Muscle of leg (tissue), 11 donors: ENCODE data around the gene RASA3. TPM values are rescaled to one million over a fixed set of nuclear protein-coding genes. Genes with fewer than 3 reads are reported as not detected.
A peak's percentile ranks its signal among the peaks of the same experiment; 100 is the strongest.
"Not testable (repeated sequence)": the region's sequence is repeated elsewhere in the genome, so short reads cannot be mapped to it uniquely, and the experiment has no call there.

ENCODE experiments used
- DNase-seq: peaks from one replicate; pipeline ENCODE4 v3.0.0; 2013
- H3K27ac ChIP-seq: one replicate; pipeline ENCODE4 v1.5.1; 2013; ENCODE audit warnings: mild to moderate bottlenecking, low read length, control low read depth
- H3K27me3 ChIP-seq: one replicate; pipeline ENCODE4 v1.6.1; 2013; ENCODE audit warnings: low read length; ENCODE audit not compliant: control insufficient read depth, insufficient read depth
- H3K36me3 ChIP-seq: one replicate; pipeline ENCODE4 v1.6.1; 2013; ENCODE audit warnings: low read length; ENCODE audit not compliant: control insufficient read depth, insufficient read depth
- H3K4me1 ChIP-seq: one replicate; pipeline ENCODE4 v1.6.1; 2013; ENCODE audit warnings: low read length; ENCODE audit not compliant: control insufficient read depth, insufficient read depth
- H3K4me3 ChIP-seq: one replicate; pipeline ENCODE4 v1.5.1; 2013; ENCODE audit warnings: low read length, control low read depth
- H3K9me3 ChIP-seq: replicated peaks from 2 replicates; pipeline ENCODE4 v1.6.1; 2013; ENCODE audit warnings: low read depth, low read length; ENCODE audit not compliant: control insufficient read depth
- WGBS: methylation state at CpG from one replicate; pipeline ENCODE4 v1.1.5; 2013; ENCODE audit warnings: missing lambda C conversion rate; ENCODE audit not compliant: insufficient coverage; 5-methylcytosine and 5-hydroxymethylcytosine counted together
- polyA plus RNA-seq, 8 donors: library from polyadenylated mRNA; unstranded; fragments of 120-200 nt; gene quantifications; one replicate each; pipeline versions ENCODE4 v1.2.1 to v1.2.3, GENCODE V29; 2013; ENCODE audit warnings: inconsistent platforms in 1 of 8, low replicate concordance in 1 of 8; ENCODE audit not compliant: insufficient read length in 8 of 8, insufficient read depth in 1 of 8
- total RNA-seq: library from RNA; stranded (reverse); fragments of 120-200 nt; gene quantifications from one replicate; pipeline ENCODE4 v1.2.4, GENCODE V29; 2013

RASA3 gene
- total and polyA plus RNA-seq, 9 donors: 15.9 to 27.2 (median 21.6) TPM

DNA sequence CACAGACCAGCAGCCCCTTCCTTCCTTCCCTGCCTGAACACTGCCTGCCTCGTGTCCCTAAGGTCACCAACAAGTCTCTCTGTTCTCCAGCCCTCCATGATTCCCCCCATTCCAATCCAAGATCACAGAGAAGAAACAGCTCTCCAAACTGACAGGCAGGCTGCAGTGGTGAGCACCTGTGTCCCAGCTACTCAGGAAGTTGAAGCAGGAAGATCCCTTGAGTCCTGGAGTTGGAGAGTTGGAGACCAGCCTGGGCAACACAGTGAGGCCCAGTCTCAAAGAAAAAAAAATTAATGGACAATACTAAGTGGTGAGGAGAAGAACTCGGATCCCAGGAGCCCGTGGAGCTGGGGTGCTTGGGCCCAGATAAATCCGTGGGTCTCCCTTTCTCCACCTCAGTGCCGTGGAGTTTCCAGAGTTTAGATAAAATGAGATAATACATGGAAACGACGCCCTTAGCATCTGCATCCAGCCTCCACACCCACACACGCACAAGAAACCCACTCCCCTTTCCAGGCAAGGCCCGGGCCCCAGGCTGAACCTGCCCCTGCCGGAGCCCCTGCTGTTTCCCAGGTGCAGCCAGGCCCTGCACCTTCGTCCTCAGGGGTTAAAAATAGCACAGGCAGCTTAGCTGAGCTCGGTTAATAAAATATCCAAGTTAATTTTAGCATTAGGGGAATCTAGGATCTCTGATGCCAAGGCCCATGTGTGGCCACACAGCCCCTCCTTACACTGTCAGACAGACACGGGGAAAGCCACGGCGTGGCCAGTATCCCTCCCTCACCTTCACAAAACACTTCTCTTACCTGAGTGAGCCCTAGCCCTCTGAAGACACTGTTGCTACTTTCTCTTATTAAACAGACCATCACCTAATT lies 4.7 kb downstream of the RASA3 start:
- Histone ChIP-seq H3K36me3 (peaks cover 12% of the 10 kb centered on the region), H3K27ac (peak overlapping the region; percentile 88), H3K27me3 (no peaks in the 10 kb centered on the region), H3K4me3 (no peak overlapping the region), H3K4me1 (peaks cover 70% of the 10 kb centered on the region), H3K9me3 (no peaks in the 10 kb centered on the region)
- no peak for DNase-seq
- 28% methylated on average over 5 of the region's 15 CpGs for WGBS

DNA sequence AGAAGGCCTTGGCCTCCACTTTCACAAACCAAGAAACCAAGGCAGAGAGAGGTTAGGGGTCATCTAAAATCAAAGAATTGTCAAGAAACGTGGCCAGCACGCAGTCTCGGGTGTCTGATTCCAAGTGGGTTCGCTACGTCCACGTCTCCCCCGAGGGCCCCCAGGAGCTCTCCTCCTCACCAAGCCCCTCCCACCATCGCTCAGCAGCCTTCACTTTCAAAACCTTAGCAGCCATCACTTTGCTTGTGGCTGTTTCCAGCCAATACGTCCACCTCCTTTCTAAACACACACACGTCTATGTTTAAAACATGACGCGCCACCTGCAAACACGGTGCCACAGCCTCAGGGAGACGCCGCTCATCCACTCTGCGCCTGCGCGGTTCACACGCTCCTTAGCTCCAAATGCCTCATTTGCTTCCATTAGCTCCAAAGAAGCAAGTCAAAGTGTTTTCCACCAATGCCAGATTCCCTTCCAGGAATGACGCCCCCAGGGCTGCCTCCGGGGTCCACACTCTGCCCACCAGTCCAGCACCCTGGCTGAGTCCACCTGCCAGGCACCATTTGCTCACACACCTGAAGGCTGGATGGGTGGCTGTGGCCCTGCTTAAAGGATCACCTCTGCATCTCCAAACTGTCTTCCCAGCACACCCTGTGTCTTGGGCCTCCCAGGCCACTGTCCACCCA lies 5.5 kb downstream of the RASA3 start:
- peak overlapping the region; percentile 88 for H3K27ac ChIP-seq
- no peak for DNase-seq
- no peaks in the 10 kb centered on the region for H3K9me3 ChIP-seq
- no peaks in the 10 kb centered on the region for H3K27me3 ChIP-seq
- 78% methylated on average over 21 of the region's 21 CpGs for WGBS
- H3K4me1 ChIP-seq: peaks cover 77% of the 10 kb centered on the region
- H3K36me3 ChIP-seq: peaks cover 12% of the 10 kb centered on the region
- H3K4me3 ChIP-seq: no peak overlapping the region

- H3K4me3 ChIP-seq, DNase-seq, H3K9me3 ChIP-seq, H3K27ac ChIP-seq, H3K27me3 ChIP-seq: not testable (repeated sequence)
- Histone ChIP-seq H3K36me3 (peaks cover 12% of the 10 kb centered on the region), H3K4me1 (peaks cover 84% of the 10 kb centered on the region)
- 93% methylated on average over 3 of the region's 14 CpGs for WGBS
Observed at GRCh38 chr13:114126086-114126485, 6.3 kb downstream of the RASA3 start.

DNA sequence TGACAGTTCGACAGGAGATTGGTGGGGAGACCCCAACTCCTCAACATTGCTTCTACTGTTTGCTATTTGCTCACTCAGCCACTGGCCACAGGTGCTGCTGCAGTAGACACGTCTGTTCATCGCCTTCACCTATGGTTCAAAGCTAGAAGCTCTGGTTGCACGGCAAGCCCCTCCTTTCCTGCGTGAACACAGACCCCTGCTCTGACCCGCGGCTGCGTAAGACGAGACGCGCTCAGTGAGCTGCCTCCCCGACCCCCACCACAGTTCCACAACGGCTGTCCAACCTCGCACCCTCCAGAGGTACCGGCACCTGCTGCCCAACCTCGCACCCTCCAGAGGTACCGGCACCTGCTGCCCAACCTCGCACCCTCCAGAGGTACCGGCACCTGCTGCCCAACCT lies 6.8 kb downstream of the RASA3 start:
- Histone ChIP-seq H3K36me3 (peaks cover 12% of the 10 kb centered on the region), H3K4me3 (no peak overlapping the region), H3K27ac (no peak overlapping the region), H3K27me3 (no peaks in the 10 kb centered on the region), H3K9me3 (no peaks in the 10 kb centered on the region), H3K4me1 (peaks cover 84% of the 10 kb centered on the region)
- DNase-seq: no peak
- 95% methylated on average over 12 of the region's 19 CpGs for WGBS

DNA sequence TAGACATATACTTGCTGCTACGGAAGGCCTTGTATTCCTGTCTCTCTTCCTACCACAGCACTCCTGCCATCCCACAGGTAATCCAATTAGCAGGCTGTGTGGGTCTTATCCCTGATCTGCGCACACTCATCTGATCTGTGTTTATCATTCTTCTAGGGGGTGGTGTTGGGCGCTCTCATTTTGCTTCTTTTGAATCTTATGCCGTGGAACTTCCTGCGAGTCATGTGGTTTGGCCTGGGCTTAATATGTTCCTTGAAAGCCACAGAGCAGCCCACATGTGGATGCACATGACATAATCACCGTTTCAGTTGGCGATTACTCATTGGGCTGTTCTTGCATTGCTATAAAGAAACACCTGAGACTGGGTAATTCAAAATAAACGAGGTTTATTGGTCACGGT lies 7.5 kb downstream of the RASA3 start:
- no peak overlapping the region for H3K27ac ChIP-seq
- peaks cover 80% of the 10 kb centered on the region for H3K4me1 ChIP-seq
- H3K27me3 ChIP-seq: no peaks in the 10 kb centered on the region
- DNase-seq: no peak
- WGBS: 76% methylated on average over 5 of the region's 9 CpGs
- peaks cover 12% of the 10 kb centered on the region for H3K36me3 ChIP-seq
- H3K9me3 ChIP-seq: no peaks in the 10 kb centered on the region
- no peak overlapping the region for H3K4me3 ChIP-seq

DNA sequence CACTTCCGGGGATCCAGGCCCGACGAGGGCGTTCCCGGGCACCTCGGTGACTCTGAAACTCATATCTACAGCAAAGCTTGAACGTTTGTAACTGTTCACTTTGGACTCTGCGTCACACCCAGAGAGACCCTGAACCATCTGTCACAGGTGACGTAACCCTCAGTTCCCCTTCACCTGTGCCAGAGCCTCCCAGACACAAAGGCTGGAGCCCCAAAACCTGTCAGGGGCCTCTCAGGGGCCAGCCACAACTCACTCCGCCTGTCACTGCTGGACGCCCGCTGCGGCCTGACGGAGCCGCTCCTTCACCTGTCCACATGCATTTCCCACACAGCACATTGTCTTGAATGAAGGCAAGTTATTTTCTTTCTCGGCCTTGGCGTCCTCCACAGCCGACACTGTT lies 8.0 kb downstream of the RASA3 start:
- H3K27me3 ChIP-seq: no peaks in the 10 kb centered on the region
- no peak for DNase-seq
- 86% methylated on average over 15 of the region's 18 CpGs for WGBS
- H3K4me1 ChIP-seq: peaks cover 75% of the 10 kb centered on the region
- no peak overlapping the region for H3K4me3 ChIP-seq
- H3K9me3 ChIP-seq: no peaks in the 10 kb centered on the region
- H3K36me3 ChIP-seq: peaks cover 12% of the 10 kb centered on the region
- no peak overlapping the region for H3K27ac ChIP-seq

- peaks cover 74% of the 10 kb centered on the region for H3K4me1 ChIP-seq
- 75% methylated on average over 10 of the region's 14 CpGs for WGBS
- no peak for DNase-seq
- no peaks in the 10 kb centered on the region for H3K27me3 ChIP-seq
- H3K9me3 ChIP-seq: no peaks in the 10 kb centered on the region
- H3K27ac ChIP-seq: no peak overlapping the region
- peaks cover 12% of the 10 kb centered on the region for H3K36me3 ChIP-seq
- no peak overlapping the region for H3K4me3 ChIP-seq
Observed at GRCh38 chr13:114123876-114124275, 8.5 kb downstream of the RASA3 start.

GRCh38 chr13:114123448-114123847 lies 9.0 kb downstream of the RASA3 start:
- DNase-seq: no peak
- 75% methylated on average over 14 of the region's 17 CpGs for WGBS
- Histone ChIP-seq H3K4me3 (no peak overlapping the region), H3K9me3 (no peaks in the 10 kb centered on the region), H3K27ac (no peak overlapping the region), H3K36me3 (peaks cover 10% of the 10 kb centered on the region), H3K4me1 (peaks cover 74% of the 10 kb centered on the region), H3K27me3 (no peaks in the 10 kb centered on the region)

GRCh38 chr13:114122591-114123211 lies 9.7 kb downstream of the RASA3 start:
- peak overlapping the region; percentile 85 for H3K27ac ChIP-seq
- H3K4me3 ChIP-seq: no peak overlapping the region
- H3K4me1 ChIP-seq: peaks cover 74% of the 10 kb centered on the region
- no peaks in the 10 kb centered on the region for H3K27me3 ChIP-seq
- H3K36me3 ChIP-seq: peaks cover 8% of the 10 kb centered on the region
- no peaks in the 10 kb centered on the region for H3K9me3 ChIP-seq
- WGBS: 78% methylated on average over 24 of the region's 26 CpGs
- DNase-seq: no peak

GRCh38 chr13:114122127-114122511 lies 10.3 kb downstream of the RASA3 start:
- peaks cover 72% of the 10 kb centered on the region for H3K4me1 ChIP-seq
- H3K4me3 ChIP-seq: no peak overlapping the region
- no peaks in the 10 kb centered on the region for H3K27me3 ChIP-seq
- no peaks in the 10 kb centered on the region for H3K9me3 ChIP-seq
- DNase-seq: peak; percentile 57
- H3K27ac ChIP-seq: peak overlapping the region; percentile 85
- H3K36me3 ChIP-seq: peaks cover 9% of the 10 kb centered on the region
- WGBS: 34% methylated on average over 11 of the region's 11 CpGs
